ENCODE results near the gene MOB3A. TPM values are rescaled to one million over a fixed set of nuclear protein-coding genes. Genes with fewer than 3 reads are reported as not detected.
"Not testable (repeated sequence)": the region's sequence is repeated elsewhere in the genome, so short reads cannot be mapped to it uniquely, and the experiment has no call there.

MOB3A gene
- total RNA-seq, 1 experiment from 2014 or later = 25.0 TPM

GRCh38 chr19:2108251-2109016 lies 12.3 kb upstream of the MOB3A start:
- DNase-seq (ENCODE audit: low read depth) = no peak

GRCh38 chr19:2103045-2103707 lies 7.0 kb upstream of the MOB3A start:
- no peak for DNase-seq (ENCODE audit: low read depth)

DNA sequence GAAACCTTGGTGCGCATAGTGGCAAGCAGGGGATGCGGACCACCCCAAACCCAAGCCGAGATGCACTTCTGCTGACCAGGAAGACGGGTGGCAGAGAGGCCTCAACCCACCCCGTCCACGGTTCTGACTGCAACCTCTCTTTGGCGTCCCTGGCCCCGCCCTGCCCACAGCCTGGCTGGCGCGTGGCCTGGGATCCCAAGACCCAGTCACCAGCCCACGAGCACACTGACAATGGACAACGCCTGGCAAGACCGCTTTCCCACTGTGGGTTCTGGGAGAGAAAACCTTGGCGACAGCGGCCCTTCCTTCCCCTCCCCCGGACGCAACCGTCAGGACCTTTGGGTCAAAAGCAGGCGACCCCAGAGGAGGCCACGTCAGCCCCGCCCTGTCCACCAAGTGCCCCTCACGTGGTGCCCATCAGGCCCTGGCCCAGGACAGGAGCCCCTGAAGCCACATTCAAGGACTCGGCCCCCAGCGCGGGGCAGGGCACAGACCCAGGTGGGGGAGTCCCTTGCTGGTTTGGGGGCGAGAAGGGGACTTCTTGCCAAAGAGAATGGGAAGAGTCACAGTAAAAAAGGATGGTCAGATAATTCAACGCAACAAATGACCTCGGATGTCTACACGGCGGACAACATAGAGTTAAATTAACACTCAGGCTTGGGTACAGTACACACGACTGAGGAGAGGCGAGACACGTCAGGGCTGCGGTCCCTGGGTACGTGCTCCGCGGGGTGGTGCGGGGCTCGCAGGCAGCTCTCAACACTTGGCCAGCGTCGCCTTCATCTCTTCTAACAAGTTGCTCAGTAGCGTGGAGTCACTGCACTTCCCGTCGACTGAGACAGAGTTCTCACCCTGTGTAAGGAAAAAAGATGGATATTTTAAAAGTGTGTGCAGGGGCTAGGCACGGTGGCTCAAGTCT lies 5.5 kb upstream of the MOB3A start:
- no peak for DNase-seq (ENCODE audit: low read depth)

GRCh38 chr19:2100719-2101061 lies 4.6 kb upstream of the MOB3A start:
- DNase-seq (ENCODE audit: low read depth) = no peak

DNA sequence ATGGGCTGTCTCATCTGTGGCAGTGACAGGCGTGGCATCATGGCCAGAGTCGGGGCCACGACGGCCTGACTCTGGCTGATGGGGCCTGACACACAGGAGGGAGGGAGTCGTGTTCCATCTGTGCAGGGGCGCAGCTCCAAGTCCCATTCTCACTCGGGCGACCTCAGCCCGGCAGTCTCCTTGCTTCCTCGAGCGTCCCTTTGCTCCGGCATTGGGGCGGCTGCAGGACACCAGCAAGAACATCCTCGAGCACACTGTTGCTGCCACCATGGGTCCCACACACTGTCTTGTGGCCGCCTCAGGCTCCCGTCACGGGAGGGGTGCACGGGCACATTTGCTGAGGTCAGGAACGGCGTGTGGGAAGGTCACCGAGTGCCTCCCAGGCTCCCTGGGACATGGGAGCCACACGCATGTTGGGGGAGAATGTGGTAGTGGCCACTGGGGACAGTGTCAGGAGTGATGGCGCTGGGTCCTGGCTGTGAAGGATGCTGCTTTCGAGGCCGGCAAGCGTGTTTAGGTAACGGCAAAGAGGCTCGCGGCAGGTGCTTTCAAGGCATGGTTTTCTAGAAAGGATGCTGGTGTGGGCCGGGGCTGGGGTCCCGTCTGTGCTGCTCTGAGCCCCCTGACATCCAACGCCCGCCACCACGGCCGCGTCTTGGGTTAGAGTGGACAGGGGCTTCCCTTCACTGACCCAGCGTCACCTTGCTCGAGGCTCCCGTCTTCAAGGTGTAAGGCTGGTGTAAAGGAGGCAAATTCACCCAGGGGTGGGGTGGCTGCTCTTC lies 4.0 kb upstream of the MOB3A start:
- DNase-seq (ENCODE audit: low read depth) = no peak

DNA sequence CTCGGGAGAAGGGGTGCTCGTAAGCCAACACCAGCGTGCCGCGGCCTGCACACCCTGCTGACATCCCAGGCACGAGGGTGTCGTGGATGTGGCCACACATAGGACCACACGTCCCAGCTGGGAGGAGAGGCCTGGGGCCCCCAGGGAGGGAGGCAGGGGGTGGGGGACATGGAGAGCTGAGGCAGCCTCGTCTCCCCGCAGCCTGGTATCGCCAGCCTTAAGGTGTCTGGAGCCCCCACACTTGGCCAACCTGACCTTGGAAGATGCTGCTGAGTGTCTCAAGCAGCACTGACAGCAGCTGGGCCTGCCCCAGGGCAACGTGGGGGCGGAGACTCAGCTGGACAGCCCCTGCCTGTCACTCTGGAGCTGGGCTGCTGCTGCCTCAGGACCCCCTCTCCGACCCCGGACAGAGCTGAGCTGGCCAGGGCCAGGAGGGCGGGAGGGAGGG lies 3.0 kb upstream of the MOB3A start:
- DNase-seq (ENCODE audit: low read depth) = no peak

DNA sequence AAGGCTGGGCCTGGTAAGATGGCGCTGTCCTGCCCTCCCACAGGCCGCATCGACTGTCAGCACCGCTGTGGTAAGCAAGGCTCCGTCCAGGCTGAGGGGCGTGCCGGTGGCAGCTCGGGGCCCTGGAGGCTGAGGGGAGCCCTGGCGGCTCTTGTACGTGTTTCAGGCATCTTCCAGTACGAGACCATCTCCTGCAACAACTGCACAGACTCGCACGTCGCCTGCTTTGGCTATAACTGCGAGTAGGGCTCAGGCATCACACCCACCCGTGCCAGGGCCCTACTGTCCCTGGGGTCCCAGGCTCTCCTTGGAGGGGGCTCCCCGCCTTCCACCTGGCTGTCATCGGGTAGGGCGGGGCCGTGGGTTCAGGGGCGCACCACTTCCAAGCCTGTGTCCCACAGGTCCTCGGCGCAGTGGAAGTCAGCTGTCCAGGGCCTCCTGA lies 1.8 kb upstream of the MOB3A start:
- DNase-seq (ENCODE audit: low read depth) = no peak

- DNase-seq (ENCODE audit: low read depth) = no peak
These were observed 1.2 kb upstream of the MOB3A start for GRCh38 chr19:2097203-2097885.

DNA sequence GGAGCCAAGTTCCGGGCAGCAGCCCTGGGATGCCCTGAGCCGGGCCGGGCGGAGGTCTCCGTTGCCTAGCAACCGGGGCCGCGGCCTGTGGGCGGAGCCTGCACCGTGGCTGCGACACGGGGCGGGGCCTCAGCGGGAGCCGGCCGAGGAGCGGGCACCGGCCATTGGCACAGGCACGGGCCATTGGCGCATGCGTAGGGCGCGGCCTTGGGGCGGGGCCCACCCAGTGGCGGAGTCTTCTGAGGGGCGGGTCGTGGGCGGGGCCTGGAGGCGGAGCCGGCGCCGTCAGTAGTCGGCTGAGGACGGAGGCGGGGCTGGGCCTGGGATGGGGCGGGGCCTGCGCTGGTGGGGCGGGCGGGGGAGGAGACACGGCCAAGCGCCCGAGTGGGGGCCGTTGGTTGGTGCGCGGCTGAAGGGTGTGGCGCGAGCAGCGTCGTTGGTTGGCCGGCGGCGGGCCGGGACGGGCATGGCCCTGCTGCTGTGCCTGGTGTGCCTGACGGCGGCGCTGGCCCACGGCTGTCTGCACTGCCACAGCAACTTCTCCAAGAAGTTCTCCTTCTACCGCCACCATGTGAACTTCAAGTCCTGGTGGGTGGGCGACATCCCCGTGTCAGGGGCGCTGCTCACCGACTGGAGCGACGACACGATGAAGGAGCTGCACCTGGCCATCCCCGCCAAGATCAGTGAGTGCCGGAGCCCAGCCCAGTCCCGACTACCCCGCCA lies 515 bp upstream of the MOB3A start, which contains the start of gene IZUMO4:
TSS of gene IZUMO4 (plus strand) at position 436 of the 723 bp plus-strand sequence. CDS start at position 467, 31 bp downstream.
- peak; percentile 92 for DNase-seq (ENCODE audit: low read depth)

DNA sequence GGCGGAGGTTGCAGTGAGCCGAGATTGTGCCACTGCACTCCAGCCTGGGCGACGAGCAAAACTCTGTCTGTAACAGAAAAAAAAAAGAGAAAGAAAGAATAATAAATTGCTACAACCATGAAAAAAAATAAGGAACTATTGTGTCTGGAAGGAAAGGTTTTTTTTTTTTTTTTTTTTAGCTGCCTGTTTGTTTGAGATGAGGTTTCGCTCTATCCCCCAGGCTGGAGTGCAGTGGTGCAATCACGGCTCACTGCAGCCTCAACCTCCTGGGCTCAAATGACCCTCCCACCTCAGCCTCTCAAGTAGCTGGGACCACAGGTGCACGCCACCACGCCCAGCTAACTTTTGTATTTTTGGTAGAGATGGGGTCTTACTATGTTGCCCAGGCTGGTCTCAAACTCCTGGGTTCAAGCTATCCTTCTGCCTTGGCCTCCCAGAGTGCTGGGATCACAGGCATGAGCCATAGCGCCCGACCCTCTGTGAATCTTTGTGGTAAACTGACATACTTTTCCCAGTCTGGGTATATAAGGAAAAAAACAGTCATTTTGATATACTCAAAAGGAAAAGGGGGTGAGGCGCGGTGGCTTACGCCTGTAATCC lies 4.1 kb downstream of the MOB3A start:
- DNase-seq (ENCODE audit: low read depth) = not testable (repeated sequence)

GRCh38 chr19:2089727-2090053 lies 6.4 kb downstream of the MOB3A start:
- DNase-seq (ENCODE audit: low read depth) = no peak

DNA sequence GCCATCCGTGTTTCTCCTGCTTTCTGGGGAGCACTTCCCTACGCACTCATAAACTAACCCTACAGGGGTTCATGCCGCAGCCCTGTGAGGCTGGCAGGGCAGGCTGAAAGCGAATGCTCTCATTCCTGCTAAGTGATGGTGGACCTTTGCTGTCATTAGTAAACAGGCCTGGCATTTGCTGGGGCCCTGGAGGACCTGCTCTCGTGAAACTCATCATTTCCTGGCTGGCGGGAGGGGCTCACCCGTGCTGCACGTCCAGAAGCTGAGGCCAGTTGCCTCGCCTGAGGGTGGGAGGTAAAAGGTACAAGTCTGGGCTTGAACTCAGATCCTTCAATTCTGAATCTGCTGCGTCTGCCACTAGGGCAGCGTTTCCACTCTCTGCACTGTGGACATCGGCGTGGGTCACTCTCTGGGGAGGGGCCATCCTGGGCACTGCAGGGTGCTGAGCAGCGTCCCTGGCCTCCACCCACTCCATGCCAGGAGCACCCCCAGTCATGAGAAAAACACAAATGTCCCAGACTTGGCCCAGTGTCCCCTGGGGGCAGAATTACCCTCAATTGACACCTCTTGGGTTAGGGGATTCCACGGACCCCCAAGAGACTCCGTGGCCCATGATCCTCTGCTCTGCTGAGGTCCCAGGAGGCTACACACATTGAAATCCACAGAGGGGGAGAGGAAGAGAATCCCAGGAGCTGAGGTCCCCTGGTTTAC lies 7.0 kb downstream of the MOB3A start:
- peak; percentile 70 for DNase-seq (ENCODE audit: low read depth)

- DNase-seq (ENCODE audit: low read depth) = no peak
These were observed 8.5 kb downstream of the MOB3A start for GRCh38 chr19:2087621-2088100.

DNA sequence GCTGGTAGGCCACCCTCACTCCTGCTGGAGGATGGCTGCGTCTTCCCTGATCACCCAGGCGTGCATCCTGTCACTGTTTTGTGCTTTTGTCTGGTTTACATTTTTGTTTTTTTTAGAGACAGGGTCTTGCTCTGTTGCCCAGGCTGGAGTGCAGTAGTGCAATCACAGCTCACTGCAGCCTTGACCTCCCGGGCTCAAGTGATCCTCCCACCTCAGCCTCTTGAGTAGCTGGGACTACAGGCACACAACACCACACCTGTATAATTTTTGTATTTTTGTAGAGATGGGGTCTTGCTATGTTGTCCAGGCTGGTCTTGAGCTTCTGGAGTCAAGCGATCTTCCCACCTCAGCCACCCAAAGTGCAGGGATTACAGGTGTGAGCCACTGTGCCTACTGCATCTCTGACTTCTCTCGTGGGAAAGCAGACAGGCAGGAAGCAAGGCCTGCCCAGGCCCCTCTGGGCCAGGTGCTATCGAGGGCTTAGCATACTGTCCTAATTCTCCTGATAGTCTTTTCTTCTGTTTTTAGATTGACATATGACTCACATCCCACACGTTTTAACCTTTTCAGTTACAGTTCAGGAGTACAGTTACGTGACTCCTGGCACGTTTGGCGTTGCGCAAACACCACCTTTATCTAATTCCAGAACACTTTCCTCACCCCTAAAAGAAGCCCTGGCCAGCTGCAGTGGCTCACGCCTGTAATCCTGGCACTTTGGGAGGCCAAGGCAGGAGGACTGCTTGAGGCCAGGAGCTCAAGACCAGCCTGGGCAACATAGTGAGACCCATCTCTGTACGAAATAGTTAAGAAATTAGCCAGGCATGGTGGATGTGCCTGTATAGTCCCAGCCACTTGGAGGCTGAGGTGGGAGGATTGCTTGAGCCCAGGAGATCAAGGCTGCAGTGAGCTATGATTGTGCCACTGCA lies 9.2 kb downstream of the MOB3A start:
- DNase-seq (ENCODE audit: low read depth) = peak; percentile 70

GRCh38 chr19:2084993-2085720 lies 11.0 kb downstream of the MOB3A start:
- peak; percentile 96 for DNase-seq (ENCODE audit: low read depth)

DNA sequence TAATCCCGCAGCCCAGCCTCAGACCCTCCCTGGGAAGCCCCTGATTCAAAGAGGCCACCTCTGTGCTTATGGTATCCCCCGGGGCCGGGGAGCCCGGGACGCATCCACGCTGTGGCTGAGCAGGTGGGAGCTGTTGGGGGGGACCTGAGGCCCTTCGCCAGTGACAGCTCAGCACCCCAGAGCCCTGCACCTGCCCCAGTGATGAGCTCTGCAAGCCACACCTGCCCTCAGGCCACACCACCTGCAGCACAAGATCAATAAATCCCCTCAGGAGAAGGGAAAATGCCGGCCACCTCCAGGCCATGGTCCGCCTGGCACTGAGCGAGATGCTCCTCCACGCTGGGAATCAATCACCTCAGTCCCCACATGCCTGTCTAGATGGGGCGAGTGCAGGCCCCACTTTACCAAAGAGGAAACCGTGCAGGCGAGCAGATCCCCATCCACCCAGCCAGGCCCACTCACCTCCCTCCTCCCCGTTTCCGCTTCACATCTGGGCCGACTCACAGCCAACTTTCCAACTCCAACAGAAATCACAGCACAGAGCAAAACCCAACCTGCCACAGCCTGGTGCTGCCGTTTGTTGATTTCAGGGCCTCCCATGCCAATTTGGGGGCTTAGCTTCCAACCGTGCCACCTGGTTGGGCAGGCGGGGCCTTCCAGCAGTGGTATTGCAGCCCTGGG lies 12.8 kb downstream of the MOB3A start:
- no peak for DNase-seq (ENCODE audit: low read depth)

Measured in HT1080 (cell line).